HG03108 (cell line): Measurements from ENCODE around the gene PPP2R5C.
A peak's percentile ranks its signal among the peaks of the same experiment; 100 is the strongest.
"Not testable (repeated sequence)": the region's sequence is repeated elsewhere in the genome, so short reads cannot be mapped to it uniquely, and the experiment has no call there.

ENCODE experiments used
- ATAC-seq: cut with Tn5 transposase; IDR thresholded peaks from one replicate; pipeline ENCODE4 v1.9.1; 2021; ENCODE audit warnings: moderate library complexity; ENCODE audit not compliant: unreplicated experiment

The PPP2R5C gene

GRCh38 chr14:101780390-101780789 lies 18.9 kb downstream of the PPP2R5C start:
- no peak for ATAC-seq

- no peak for ATAC-seq
Observed at GRCh38 chr14:101780887-101781239, 19.4 kb downstream of the PPP2R5C start.

DNA sequence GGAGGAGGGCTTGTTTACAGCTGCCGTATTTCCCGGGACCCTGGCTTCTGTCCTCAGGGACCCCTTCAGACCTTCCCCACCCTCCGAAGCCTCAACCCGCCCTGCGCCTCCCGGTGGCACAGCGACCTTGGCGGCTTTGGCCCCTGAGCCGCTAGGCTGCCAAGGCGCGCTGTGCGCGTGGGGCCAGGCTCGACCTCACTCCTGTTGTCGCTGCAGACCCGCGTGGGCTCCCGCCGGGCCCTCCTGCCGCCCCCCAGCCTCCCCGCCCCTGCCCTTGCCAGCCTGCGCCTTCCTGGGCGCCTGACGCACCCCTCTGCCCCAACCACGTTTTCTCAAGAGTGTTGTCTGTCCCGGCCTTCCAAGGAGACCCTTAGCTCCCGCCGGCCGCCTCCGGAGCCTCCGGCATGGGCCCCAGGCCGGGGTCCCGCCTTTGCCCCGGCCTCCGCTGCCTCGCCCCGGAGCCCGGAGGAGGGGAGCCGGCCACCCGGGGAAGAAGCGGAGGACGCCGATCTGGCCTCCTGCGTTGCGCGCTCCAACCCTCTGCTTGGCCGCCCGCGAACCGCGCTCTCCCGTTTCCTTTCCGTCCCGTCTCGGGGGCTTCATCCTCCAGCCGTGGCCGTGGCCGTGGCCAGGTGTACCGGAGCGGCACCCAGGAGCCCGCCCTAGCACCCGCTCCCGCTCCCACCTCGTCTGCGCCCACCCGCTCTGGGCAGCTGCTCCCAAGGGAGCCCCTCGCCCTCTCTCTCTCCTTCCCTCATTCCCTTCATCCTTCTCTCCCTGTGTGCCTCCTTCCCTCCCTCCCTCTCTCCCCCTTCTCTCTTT lies 19.9 kb downstream of the PPP2R5C start:
- ATAC-seq = no peak

DNA sequence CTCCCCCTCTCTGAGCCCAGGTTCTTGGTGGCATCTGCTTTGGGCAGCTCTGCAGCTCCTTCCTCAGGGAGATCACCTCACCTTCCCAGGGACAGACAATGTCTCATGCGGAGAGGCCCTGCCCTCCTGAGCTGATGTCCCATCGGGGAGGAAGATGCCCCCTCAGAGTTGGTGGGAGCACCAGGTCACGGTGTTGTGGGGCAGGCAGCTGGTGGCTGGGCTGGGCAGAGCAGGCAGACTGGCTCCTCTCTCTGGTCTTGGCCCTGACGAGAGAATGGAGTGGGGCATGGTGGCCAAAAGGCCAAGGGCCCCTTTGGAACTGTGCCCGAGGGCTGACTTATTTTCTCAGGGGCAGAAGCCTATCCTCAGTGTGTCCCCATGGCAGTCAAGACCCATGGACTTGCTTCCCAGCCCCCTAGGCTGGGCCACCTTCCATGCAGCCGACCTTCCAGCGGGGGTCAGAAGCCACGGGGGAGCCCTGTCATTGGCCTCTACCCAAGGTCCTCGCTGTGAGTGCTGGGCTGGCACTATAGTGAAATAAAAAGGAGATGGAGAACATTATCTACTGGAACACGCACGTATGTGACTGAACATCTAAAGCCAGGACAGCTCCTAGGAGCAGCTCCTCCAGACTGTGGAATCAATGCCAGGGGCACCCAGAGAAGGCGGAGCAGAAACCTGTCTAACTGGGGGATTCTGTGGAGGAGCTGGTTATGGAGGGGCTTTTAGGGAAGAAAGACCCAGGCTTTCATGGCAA lies 21.9 kb downstream of the PPP2R5C start:
- ATAC-seq = no peak

DNA sequence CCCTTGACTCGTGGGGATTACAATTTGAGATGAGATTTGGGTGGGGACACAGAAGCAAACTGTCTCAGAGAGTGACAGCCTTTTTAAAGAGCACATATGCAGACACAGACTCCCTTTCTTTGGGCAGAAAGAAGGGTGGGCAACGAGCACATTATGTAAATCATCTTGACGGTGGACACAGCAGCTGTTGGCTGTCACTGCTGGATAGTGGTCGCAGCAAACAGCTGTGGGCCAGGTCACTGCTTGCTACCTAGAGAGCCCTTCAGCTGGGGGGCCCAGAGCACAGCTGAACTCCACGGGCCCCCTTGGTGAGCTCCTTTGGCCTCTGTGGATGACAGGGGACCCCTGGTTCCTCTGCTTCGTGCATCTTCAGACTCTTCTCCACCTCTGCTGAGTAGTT lies 23.1 kb downstream of the PPP2R5C start:
- ATAC-seq = no peak

DNA sequence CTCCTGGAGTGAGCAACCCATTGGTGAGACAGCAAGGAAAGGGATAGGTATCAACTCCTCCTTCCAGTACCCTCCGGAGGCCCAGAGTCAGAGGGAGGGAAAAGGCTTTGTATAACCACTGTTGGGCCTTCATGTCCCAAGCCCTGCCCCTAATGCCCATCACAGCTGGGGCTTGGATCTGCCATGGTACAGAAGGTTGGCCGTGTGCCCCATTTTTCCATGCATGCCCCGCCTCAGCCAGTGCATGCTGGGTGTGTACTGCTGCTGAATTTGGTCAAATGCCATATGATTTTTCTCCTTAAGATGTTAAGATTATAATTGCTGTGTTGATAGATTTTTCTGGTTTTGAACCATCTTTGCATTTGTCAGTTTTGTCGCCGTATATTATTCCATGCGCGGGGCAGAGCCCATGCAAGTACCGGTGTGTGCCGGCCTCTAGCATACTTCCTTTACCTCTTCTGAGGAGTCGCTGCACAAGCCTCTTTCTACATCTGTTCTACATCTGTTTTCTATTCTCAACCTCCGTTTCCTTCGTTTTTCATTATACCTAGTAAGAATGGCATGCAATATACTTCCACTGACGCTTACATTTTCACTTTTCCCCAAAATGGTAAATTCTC lies 26.6 kb downstream of the PPP2R5C start:
- no peak for ATAC-seq

DNA sequence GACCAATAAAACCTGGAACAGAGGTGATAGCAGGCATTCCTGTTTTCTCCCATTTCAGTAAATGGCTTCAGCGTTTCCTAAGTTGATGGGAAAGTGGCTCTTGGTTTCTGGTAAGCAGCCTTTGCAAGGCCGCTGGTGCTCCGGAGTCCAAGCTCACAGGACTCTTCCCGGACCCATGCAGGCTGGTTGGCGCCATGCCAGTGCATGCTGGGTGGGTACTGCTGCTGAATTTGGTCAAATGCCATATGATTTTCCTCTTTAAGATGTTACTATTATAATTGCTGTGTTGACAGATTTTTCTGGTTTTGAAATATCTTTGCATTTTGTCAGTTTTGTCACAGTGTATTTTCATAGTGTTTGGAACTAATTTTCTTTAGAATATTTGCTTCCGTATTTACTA lies 27.7 kb downstream of the PPP2R5C start:
- no peak for ATAC-seq

DNA sequence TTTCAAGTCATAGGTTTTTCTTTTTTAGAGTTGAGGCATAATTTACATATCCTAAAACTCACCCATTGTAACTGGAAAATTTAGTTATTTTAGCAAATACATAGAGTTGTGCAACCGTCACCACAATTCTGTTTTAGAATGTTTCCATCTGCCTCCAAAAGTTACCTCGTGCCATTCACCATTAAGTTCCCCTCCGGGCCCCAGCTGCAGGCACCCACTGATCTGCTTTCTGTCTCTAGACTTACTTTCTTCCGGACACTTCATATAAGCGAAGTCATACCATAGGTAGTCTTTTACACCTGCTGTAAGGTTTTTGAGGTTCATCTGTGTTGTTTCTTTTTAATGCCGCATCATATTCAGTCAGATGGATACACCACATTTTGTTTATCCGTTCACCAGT lies 28.7 kb downstream of the PPP2R5C start:
- ATAC-seq = no peak

DNA sequence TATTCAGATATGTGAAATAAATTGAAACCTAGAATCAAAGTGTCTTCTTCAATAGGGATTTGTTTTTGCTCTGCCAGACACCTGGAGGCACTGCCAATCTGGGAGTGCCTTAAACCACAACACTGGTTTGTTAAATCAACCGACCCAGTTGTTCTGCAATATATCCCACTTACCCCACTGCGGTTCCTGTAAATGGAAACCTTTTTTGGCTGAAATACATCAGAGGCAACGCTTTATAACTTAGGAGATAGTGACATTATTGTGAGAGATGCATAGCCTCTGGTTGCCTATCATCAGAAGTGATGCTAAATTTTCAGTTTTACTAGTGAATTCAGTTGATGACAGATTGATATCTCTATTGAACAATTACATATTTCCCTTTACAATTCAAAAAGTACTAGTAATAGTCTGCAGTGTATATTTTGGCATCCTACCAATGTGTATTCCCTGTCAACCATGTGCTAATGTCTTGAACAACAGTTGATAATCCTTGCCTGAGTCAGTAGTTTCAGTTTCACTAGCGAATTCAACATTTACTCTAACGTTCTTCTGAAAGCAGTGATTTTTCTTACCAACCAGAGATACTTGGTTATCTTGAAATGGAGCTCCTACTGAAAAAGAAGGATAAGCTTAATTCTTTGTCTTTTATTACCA lies 30.5 kb downstream of the PPP2R5C start:
- no peak for ATAC-seq

DNA sequence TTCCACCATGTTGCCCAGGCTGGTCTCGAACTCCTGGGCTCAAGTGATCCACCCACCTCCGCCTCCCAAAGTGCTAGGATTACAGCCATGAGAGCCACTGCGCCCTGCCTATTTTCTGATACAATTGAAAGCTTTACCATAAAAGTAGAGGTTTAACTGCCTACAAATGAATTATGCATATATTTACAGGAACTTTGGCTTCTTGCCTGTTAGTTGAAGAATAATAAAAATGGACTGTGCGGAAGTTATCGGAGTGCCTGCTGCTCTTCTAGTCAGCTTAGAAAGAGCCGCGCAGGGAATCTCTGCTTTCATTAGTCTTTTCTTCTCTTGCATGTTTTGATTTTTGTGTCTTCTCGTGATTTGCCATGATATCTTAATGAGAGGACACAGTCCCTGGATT lies 34.5 kb downstream of the PPP2R5C start:
- no peak for ATAC-seq

- ATAC-seq = no peak
Observed at GRCh38 chr14:101796479-101796878, 35.0 kb downstream of the PPP2R5C start.

GRCh38 chr14:101797856-101798255 lies 36.3 kb downstream of the PPP2R5C start:
- no peak for ATAC-seq

DNA sequence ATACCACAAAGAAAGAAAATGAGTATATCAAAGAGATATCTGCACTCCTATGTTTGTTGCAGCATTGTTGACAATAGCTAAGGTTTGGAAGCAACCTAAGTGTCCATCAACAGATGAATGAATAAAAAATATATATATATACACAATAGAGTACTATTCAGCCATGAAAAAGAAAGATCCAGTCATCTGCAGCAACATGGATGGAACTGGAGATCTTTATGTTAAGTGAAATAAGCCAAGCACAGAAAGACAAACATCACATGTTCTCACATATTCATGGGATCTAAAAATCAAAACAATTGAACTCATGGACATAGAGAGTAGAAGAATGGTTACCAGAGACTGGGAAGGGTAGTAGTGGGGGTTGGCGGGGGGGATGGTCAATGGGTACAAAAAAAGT lies 42.9 kb downstream of the PPP2R5C start:
- ATAC-seq = not testable (repeated sequence)

- not testable (repeated sequence) for ATAC-seq
Observed at GRCh38 chr14:101806252-101806651, 44.7 kb downstream of the PPP2R5C start.

DNA sequence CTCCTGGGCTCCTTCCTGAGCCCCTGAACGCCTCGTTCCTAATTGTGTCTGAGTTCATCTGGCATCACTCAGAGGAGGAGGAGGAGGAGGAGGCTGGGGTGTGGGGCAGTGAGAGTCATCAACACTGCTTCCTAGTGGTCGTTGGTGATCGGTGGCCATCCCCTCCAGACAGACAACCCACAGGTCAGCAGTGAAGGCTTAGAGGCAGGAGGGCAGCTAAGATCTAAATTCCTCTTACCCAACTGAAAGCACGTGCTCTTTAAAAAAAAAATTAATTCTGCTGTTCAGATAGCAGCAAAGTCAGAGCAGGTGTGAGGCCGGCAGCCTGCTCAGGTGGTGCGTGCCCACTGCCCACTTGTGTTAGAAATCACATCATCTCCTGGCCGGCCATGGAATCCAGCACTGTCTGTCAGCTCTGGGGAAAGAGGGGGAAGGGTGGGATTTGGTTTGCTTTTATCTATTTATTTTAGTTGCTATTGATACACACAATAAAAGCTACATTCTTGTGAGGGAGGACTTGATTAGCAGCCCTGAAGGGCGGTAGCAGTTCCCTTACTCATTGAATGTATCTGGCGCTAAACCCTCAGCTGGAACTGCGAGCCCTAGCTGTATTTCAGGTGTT lies 46.6 kb downstream of the PPP2R5C start:
- no peak for ATAC-seq

DNA sequence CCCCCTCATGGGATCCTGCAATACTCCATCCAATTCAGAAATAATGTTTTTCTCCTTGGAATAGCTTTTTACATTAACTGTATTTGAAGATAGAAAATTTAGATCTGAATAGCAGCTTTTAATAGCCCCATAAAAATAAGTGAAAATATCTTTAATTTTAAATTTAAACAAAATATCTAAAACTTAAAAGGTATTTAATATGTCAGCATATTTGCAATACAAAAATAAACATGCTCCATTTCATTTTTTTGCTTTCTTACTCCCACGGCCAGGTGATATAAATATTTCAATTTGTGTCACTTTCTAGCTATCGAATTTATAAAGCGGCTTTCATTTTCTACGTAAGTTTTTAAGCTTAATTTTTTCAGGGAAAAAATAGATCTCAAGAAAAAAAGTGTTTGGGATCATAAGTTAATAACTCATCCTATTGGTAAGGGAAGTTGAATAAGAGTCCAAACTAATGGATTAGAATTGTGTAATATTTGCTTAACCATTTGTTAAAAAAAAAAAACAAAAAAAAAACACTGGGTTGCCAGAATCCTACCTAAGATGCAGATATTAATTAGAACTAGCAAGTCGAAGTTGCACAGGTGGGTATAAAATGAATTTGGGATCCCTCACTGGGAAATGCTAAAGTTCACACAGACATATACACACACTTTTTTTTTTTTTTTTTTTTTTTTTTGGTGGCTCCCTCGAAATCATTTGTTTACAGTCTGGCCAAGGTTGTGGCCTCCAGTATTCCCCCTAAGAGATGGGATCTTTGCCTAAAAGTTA lies 47.6 kb downstream of the PPP2R5C start:
- no peak for ATAC-seq

- peak; percentile 85 for ATAC-seq
Observed at GRCh38 chr14:101809671-101810514, 48.4 kb downstream of the PPP2R5C start.

DNA sequence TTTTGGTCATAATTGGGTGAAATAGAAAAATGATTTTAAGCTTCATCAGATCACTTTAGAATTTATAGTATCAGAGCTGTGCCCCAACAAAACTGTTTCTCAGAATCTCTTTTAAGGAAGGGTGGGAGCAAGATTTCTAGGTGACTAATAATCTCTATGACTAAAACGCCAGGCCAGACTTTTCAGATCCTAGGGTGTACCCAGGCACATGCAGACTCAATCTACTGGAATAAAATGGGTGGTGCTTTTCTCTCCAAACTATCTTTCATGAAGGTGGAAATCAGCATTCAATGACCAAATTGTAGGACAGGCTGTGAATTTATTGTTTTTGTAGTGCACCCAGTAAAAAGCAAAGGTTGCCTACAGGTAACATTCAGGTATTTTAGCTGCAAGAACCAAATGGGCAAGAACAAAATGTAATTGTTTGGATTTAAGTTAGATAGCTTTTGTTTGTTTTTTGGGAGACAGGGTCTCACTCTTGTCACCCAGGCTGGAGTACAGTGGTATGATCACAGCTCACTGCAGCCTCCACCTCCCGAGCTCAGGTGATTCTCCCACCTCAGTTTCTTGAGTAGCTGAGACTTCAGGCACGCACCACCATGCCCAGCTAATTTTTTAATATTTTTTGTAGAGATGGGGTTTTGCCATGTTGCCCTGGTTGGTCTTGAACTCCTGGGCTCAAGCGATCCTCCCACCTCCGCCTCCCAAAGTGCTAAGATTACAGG lies 49.5 kb downstream of the PPP2R5C start:
- no peak for ATAC-seq

GRCh38 chr14:101812071-101812470 lies 50.6 kb downstream of the PPP2R5C start:
- ATAC-seq = no peak
